ENCODE measurements around the gene PAX8.
"Not testable (repeated sequence)": the region's sequence is repeated elsewhere in the genome, so short reads cannot be mapped to it uniquely, and the experiment has no call there.

DNA sequence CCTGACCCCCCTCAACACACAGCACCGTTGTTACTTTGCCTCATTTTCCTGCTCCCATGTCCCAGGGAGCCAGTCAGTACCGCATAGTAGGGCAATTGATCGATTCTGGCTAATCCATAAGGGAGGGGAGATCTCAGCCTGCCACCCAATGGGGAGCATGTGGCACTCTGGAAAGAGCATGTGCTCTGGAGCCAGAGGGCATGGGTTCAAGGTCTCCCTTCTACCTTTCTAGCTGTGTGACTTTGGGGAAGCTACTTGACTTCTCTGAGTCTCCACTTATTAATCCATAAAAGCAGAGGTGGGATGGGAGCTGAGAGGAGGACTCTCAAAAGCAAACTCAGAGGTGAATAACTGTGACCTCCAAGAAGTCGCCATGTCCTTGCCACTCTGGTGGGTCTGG lies 27.5 kb upstream of the PAX8 start:
- TF ChIP-seq, protein P1, sequence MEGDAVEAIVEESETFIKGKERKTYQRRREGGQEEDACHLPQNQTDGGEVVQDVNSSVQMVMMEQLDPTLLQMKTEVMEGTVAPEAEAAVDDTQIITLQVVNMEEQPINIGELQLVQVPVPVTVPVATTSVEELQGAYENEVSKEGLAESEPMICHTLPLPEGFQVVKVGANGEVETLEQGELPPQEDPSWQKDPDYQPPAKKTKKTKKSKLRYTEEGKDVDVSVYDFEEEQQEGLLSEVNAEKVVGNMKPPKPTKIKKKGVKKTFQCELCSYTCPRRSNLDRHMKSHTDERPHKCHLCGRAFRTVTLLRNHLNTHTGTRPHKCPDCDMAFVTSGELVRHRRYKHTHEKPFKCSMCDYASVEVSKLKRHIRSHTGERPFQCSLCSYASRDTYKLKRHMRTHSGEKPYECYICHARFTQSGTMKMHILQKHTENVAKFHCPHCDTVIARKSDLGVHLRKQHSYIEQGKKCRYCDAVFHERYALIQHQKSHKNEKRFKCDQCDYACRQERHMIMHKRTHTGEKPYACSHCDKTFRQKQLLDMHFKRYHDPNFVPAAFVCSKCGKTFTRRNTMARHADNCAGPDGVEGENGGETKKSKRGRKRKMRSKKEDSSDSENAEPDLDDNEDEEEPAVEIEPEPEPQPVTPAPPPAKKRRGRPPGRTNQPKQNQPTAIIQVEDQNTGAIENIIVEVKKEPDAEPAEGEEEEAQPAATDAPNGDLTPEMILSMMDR (IDR thresholded peaks at IDR 0.05): not testable (repeated sequence)
- TF ChIP-seq EZH2, EZH2phosphoT487 (IDR thresholded peaks at IDR 0.05): not testable (repeated sequence)
